Neural crest cell (in vitro differentiated cells): Measurements from ENCODE around the gene LRRC1. TPM values are rescaled to one million over a fixed set of nuclear protein-coding genes. Genes with fewer than 3 reads are reported as not detected.
A peak's percentile ranks its signal among the peaks of the same experiment; 100 is the strongest.

Experiments used
- DNase-seq: peaks from one replicate; pipeline ENCODE4 v3.0.0; 2021; ENCODE audit warnings: low read depth, mixed read lengths, low spot score
- H3K27ac Mint-ChIP-seq: one replicate; pipeline ENCODE4 v1.8.0; 2021; ENCODE audit warnings: mild to moderate bottlenecking, mixed read lengths; ENCODE audit not compliant: unreplicated experiment
- H3K27me3 Mint-ChIP-seq: 2 replicates; pipeline ENCODE4 v1.8.0; 2021; ENCODE audit warnings: low read depth, mild to moderate bottlenecking, mixed read lengths
- H3K36me3 Mint-ChIP-seq: 2 replicates; pipeline ENCODE4 v1.8.0; 2021; ENCODE audit warnings: low read depth, mild to moderate bottlenecking, mixed read lengths
- H3K4me1 Mint-ChIP-seq: 2 replicates; pipeline ENCODE4 v1.8.0; 2021; ENCODE audit warnings: mixed read lengths
- H3K4me3 Mint-ChIP-seq: one replicate; pipeline ENCODE4 v1.8.0; 2021; ENCODE audit warnings: mild to moderate bottlenecking, mixed read lengths
- H3K9me3 Mint-ChIP-seq: 2 replicates; pipeline ENCODE4 v1.8.0; 2021; ENCODE audit warnings: mixed read lengths
- total RNA-seq: library from RNA; stranded (reverse); gene quantifications from 2 replicates; pipeline ENCODE4 v1.2.1, GENCODE V29; 2021
- TF ChIP-seq, protein P1 (sequence below): fragments of 200-600 bp; sonication (generic); conservative IDR thresholded peaks from 2 replicates; pipeline ENCODE4 v1.5.0; 2021; ENCODE audit warnings: antibody characterized with exemption, mild to moderate bottlenecking

The LRRC1 gene
- total RNA-seq, 1 donor from 2014 or later, result 6.6 TPM

DNA sequence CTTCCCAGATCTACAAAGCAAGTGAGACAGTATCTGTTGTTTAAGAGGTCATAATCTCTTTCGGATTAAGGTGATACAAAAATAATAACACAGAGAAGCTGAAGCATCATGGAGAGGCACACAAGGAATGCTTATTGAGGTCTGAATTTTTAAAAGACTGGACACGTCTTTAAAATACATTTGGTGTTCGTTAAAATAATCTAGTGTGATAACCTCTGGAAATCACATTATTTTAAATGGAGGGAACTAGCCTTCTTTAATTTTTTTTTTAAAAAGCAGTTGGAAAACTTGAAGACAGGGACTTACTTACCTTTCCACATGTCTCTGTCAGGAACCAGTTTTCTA is 1.9 kb upstream of the LRRC1 start:
- peaks cover 31% of the 10 kb centered on the region for H3K4me1 Mint-ChIP-seq
- no peak overlapping the region for H3K27ac Mint-ChIP-seq
- H3K27me3 Mint-ChIP-seq, result peaks cover 31% of the 10 kb centered on the region
- peaks cover 3% of the 10 kb centered on the region for H3K36me3 Mint-ChIP-seq
- no peak for DNase-seq
- peak overlapping the region; percentile 96 for H3K4me3 Mint-ChIP-seq
- peaks cover 4% of the 10 kb centered on the region for H3K9me3 Mint-ChIP-seq
- TF ChIP-seq, protein P1, sequence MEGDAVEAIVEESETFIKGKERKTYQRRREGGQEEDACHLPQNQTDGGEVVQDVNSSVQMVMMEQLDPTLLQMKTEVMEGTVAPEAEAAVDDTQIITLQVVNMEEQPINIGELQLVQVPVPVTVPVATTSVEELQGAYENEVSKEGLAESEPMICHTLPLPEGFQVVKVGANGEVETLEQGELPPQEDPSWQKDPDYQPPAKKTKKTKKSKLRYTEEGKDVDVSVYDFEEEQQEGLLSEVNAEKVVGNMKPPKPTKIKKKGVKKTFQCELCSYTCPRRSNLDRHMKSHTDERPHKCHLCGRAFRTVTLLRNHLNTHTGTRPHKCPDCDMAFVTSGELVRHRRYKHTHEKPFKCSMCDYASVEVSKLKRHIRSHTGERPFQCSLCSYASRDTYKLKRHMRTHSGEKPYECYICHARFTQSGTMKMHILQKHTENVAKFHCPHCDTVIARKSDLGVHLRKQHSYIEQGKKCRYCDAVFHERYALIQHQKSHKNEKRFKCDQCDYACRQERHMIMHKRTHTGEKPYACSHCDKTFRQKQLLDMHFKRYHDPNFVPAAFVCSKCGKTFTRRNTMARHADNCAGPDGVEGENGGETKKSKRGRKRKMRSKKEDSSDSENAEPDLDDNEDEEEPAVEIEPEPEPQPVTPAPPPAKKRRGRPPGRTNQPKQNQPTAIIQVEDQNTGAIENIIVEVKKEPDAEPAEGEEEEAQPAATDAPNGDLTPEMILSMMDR, result no peak

DNA sequence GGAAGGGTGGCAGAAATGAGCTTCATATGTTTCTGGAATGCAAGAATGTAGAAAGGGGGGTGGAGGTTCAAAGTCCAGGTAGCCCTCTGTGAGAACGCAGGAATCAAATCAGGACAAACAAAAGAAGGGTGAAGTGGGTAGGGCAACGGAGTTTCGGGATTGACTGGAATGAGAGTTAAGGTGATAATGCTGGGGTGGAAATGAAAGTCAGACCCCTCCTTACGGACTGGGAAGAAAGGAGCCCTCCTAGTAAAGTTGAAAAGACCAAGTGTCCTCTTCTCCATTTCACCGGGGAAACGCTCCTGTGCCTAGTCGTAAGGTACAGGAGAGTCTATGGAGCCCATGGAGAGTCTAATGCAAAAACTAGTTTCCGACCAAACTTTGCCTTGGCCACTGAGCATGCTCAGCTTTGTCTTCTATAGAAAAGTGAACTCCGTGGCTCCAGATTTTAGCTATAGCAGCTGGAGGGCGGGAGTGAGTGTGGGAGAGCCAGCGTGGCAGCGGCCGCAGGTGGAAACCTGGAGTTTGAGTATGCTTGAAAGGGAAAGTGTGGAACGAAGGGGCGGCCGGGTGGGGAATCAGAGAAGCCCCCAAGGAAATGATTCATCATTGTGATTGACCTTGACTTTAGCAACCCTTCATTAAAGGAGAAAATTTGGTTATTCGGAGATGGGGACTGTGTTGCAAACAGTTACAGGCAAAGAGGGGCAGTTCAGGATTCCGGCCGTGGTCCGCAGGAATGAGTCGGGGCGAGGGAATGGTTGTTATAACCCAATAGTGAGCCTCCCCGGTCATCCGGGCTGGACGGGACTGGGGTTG is 1.3 kb upstream of the LRRC1 start:
- H3K4me3 Mint-ChIP-seq, result peak overlapping the region; percentile 96
- peaks cover 32% of the 10 kb centered on the region for H3K4me1 Mint-ChIP-seq
- H3K36me3 Mint-ChIP-seq, result peaks cover 3% of the 10 kb centered on the region
- peaks cover 3% of the 10 kb centered on the region for H3K9me3 Mint-ChIP-seq
- peaks cover 31% of the 10 kb centered on the region for H3K27me3 Mint-ChIP-seq
- peak; percentile 35 for DNase-seq
- TF ChIP-seq, protein P1, result no peak
- H3K27ac Mint-ChIP-seq, result peak overlapping the region; percentile 72

DNA sequence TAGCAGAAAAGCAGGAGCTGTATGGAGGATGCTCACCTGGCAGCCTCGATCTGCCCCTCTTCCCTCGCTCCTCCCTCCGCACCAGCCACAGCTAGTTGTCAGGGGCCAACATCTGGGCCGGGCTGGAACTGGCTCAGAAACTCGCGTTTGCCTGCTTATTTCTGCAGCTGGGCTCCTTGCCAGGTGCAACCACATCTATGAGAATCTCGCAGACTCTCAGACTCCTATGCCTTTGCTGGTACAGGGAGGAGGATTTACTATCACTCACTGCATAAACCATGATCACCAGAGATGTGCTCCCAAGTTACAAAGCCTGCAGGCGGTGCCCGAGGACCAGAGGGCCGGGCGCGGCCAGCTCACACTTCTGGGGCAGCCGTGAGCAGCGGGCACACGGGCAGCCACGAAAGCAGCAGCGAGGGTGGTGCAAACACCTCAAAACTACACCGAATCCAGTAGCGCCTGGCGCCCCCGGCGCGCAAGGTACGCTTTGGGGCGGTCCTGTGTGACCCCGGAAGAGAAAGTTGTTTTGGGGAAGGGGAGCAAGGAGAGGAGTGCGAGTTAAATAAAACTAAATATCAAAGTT is 577 bp upstream of the LRRC1 start:
- TF ChIP-seq, protein P1, result peak; percentile 31
- Mint-ChIP-seq H3K36me3 (peaks cover 3% of the 10 kb centered on the region), H3K27me3 (peaks cover 31% of the 10 kb centered on the region), H3K9me3 (no peaks in the 10 kb centered on the region), H3K4me1 (peaks cover 39% of the 10 kb centered on the region), H3K4me3 (peak overlapping the region; percentile 96), H3K27ac (no peak overlapping the region)
- peak; percentile 49 for DNase-seq

DNA sequence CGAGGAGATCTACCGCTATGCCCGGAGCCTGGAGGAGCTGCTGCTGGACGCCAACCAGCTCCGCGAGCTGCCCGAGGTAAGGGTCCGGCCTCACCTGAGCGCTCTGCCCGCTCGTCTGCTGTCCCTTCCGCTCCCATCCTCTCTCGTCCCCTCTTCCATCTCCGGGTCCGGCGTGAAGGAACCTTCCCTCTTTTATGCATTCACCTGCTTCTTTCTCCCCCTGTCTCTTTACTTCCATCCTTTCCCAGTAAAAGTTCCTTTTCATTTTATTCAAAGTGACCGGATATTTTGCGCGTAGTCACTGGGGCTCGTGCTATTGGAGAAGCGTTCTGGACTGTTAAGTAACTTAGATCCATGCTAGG is 516 bp downstream of the LRRC1 start:
- TF ChIP-seq, protein P1, result no peak
- H3K4me3 Mint-ChIP-seq, result peak overlapping the region; percentile 96
- no peak overlapping the region for H3K27ac Mint-ChIP-seq
- H3K4me1 Mint-ChIP-seq, result peaks cover 39% of the 10 kb centered on the region
- peaks cover 31% of the 10 kb centered on the region for H3K27me3 Mint-ChIP-seq
- H3K9me3 Mint-ChIP-seq, result no peaks in the 10 kb centered on the region
- H3K36me3 Mint-ChIP-seq, result peaks cover 3% of the 10 kb centered on the region
- no peak for DNase-seq

DNA sequence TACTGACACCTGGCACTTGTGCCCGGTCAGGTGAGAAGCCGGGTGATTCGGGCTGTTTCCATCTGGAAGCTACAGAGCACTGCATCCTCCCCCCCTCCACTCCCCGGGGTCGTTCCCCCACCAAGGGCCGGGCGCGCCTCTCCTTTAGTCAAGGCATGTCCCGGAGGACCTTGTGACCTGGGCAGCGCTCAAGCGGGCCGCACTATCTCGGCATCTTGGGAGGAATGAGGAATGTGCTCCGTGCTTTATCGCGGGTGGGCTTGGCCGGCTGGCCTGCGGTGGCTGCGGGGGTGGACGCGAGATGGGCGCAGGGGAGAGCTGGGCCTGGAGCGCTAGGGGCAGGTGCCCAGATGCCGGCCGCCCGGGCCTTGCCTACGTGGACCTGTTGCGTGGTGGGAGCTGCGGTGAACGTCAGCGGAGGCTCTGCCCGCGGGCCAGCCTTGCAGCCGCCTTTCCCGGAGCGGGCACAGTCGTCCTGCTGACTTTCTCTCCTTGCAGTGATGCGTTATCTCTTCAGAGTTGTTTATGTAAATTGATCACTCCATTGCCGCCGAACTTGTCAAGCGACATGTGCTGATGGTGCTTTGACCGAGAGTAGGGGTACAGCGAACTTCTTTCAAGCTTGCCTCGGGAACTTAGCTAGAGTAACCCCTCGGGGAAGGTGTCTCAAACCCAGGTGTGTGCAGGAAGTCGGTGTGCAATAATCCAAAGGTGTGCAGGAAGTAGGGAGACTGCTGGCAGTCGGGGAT is 1.1 kb downstream of the LRRC1 start:
- Mint-ChIP-seq H3K27ac (no peak overlapping the region), H3K4me1 (peaks cover 42% of the 10 kb centered on the region), H3K27me3 (peaks cover 31% of the 10 kb centered on the region)

More for the DNA sequence above, 1.1 kb downstream of the LRRC1 start:
- Mint-ChIP-seq H3K4me3 (peak overlapping the region; percentile 96), H3K9me3 (no peaks in the 10 kb centered on the region), H3K36me3 (peaks cover 3% of the 10 kb centered on the region)
- DNase-seq, result peak; percentile 12
- TF ChIP-seq, protein P1, result no peak
